Activated gamma-delta T cell treated with Interleukin-2 at 50 U/mL for 16 hours (primary cell): ENCODE measurements around the gene PLCL1.

ENCODE experiments used
- DNase-seq: peaks from one replicate; pipeline ENCODE4 v3.0.0-alpha.2; 2020

Gene PLCL1

DNA sequence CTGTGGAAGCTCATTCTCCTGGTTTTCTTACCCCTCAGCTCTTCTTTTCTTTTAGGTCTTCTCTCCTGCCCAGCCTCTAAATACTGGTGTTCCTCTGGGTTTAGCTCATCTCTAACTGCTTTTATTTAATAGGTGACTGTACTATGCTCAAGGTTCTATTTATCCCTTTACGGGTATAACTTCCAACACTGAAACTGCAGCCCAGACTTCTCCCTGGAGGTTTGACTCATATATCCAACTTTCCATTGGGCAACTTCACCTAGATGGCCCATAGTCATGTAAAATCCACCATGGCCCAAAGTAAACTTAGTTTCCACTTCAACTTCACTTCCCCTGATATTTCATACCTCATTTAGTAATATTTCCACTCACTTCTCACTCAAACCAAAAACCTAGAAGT is 273.1 kb downstream of the PLCL1 start:
- no peak for DNase-seq

DNA sequence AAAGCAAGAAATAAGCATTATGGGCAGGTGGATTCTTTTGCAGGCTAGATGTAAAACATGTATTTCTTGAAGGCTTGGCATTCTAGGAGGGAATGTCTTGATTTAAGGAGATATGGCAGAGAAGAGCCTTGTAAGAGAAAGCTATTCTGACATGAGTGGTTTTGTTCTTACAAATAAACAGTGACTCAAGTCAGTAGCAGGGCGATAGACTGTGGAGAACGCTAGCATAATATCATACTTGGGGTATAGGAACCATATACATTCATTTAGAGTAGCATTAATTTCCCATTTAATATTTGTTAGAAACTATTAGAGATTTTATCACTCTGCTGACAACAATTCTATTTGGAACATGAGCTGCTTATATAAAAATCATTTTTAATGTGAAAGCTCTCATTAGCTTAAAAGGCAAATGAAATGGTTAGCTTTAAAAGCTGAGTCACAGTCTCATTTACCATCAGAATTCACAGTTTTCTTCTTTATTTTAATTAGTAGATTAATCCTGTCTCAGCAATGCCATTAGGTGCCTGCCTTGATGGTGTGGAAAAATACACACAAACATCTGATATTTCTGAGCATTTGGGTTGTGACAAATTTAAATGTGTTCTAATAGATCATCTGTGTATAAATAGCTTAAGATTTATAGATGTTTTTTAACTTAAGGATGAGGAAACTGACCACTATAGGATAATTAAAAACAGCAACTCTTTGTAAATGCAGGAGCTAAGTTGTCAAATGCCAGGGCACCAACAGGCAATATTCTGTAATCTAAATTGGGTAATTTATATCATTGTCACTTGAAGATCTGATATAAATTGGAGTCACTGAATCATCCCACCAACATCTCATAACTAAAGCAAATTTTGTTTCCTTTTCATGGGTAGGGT is 276.7 kb downstream of the PLCL1 start:
- no peak for DNase-seq

DNA sequence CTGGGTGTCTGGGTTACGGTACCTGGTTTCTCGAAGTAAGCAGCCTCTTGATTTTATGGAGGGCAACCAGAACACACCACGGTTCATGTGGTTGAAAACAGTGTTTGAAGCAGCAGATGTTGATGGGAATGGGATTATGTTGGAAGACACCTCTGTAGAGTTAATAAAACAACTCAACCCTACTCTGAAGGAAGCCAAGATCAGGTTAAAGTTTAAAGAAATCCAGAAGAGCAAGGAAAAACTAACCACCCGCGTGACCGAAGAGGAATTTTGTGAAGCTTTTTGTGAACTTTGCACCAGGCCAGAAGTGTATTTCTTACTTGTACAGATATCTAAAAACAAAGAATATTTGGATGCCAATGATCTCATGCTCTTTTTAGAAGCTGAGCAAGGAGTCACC is 279.8 kb downstream of the PLCL1 start:
- no peak for DNase-seq

- no peak for DNase-seq
Measured at GRCh38 chr2:198096002-198096401, 291.6 kb downstream of the PLCL1 start.

DNA sequence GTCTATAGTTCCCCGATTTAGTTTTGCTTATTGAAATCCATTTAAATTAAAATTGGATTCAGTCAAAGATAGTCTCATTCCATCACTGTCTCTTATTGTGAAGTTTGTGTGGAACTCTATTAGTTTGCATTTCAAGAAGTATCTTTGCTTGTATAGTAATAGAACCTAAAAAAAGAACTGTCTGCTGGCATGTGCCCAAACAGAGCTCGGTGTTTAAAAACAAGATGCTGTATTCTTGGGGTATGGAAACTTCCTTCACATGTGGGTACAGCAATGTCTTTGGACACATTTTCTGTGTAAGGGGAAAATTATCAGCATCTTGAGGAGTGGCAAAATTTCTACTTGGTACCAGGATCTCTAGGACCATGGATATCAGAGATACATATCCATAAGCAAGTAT is 292.6 kb downstream of the PLCL1 start:
- DNase-seq: no peak

- DNase-seq: no peak
Measured at GRCh38 chr2:198097630-198098029, 293.2 kb downstream of the PLCL1 start.

DNA sequence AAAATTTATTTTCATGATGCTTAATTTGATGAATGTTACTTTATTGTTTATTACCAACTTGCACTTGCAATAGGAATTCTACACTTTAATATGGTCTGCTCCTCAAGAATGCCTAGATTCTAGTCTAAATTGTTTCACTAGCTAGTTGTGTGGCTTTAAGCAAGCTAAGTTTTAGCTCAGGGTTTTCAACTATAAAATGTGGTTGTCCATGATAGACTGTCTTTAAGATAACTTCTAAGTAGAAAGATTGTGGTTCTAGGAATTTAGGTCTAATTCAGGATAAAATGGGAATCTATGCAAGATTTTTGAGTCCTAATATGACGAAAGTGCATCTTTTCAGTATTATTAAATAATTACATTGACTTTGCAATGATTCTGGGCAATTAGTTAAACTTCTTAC is 294.0 kb downstream of the PLCL1 start:
- no peak for DNase-seq

DNA sequence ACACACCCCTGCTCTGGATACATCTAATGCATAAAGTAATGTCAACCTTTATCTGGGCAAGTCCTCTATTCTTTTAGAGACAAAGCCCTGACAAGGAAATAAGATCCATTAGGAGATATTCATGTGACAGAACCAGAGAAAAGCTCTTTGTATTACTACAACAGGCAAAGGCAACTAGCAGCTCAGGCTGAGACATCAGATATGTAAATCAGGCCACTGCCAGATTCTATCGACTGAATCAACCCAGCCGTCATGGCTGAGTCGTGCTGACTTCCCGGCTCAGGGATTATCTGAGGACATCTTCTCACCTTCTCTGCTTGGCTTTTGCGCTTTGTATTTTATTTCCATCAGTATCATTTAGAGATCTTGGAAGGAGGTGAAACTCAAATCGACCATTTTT is 294.5 kb downstream of the PLCL1 start:
- no peak for DNase-seq

- no peak for DNase-seq
Measured at GRCh38 chr2:198100346-198100745, 296.0 kb downstream of the PLCL1 start.

DNA sequence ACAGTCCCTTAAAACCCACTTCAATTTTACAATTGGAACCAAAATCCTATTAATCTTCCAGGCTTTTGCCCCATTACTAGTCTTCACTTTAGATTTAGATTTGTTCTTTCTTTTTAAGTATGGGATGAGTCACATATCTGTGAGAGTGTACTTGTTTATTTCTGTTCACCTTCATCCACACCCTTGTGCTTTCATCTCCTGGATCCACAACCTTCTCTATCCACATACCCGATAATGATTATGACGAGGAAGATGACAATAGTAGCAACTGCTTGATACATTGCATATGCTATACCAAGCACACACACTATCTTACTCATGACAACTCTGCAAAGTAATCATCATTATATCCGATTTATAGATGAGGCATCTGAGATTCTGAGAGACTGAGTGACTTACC is 297.3 kb downstream of the PLCL1 start:
- DNase-seq: no peak

GRCh38 chr2:198102120-198102519 is 297.7 kb downstream of the PLCL1 start:
- DNase-seq: no peak

- DNase-seq: no peak
Measured at GRCh38 chr2:198102856-198103255, 298.5 kb downstream of the PLCL1 start.

- DNase-seq: no peak
Measured at GRCh38 chr2:198106621-198107385, 302.4 kb downstream of the PLCL1 start.

DNA sequence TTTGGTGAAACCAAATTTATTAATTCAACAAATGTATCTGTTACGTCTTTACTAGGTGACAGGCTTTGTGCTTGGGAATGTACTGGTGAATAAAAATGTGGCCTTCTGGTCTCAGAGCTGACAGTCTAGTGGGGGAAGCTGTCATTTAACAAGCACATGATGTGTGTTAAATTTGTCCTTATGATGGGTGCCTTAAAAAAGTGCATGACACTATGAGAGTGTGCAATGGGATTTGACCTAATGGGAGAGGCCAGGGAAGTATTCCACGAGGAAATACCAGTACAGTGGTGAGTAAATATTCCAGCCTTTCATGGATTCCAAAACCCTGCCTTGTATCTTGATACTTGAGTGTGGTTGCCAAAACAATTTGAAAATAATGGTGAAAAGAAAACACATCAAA is 308.9 kb downstream of the PLCL1 start:
- DNase-seq: no peak

DNA sequence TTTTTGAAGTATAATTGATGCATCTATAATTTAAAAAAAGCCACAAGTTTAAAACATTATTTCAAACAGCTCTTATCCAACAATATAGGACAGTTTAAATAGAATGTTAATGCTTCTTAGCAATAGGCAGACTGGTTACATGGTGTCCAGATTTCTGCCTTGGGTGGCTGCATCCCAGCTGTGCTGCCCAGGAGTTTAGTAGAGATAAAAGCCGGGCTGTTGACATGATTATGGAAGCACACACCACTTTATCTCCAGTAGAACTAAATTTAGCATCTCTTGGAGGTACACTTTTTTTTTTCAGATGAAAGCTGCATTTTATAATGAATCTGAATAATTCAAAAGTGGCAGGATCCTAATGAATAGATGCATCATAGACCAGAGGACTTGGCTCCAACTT is 309.7 kb downstream of the PLCL1 start:
- no peak for DNase-seq

- no peak for DNase-seq
Measured at GRCh38 chr2:198115201-198115600, 310.8 kb downstream of the PLCL1 start.

DNA sequence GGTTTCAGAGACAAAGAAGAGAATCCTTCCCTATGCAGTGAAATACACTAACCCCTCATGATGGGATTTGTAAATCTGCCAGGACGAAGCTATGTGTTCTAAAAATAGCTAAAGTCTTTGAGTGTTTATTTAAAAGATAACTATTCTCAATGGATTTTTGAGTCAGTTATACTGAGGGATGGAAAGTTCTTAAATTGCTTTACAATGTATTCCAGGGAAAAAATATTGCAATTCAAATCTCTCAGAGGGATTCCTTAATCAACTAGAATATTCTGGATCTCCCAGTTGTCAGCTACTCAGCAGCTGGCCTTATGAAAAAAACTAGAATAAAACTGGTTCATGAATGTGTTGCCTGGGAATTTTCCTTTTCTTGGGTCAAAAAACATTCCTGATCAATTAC is 312.4 kb downstream of the PLCL1 start:
- DNase-seq: no peak

GRCh38 chr2:198117406-198118041 is 313.1 kb downstream of the PLCL1 start:
- no peak for DNase-seq

DNA sequence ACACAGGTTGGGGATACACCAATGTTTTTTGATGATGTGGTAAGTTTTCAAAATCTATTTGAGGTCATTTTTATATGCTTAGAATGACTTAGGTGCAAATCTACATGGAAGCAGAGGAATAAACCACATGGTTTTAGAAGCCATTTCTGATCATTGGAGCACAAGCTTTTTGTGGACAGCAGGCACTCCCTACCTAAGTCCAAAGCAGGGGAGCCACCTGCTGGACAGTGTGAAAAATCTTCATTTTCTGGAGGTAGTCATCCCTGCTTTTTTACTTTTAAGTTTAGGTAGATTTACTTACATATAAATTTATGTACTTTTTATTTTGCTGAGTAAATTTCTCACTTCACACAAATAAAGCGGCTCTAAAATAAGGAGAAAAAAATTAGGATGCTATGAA is 323.2 kb downstream of the PLCL1 start:
- no peak for DNase-seq

GRCh38 chr2:198129609-198130008 is 325.2 kb downstream of the PLCL1 start:
- no peak for DNase-seq

GRCh38 chr2:198134293-198134955 is 330.0 kb downstream of the PLCL1 start:
- DNase-seq: no peak

- DNase-seq: no peak
Measured at GRCh38 chr2:198135481-198135934, 331.1 kb downstream of the PLCL1 start.

- no peak for DNase-seq
Measured at GRCh38 chr2:198136142-198136541, 331.7 kb downstream of the PLCL1 start.
